ENCODE results near the gene ZCCHC8.
A peak's percentile ranks its signal among the peaks of the same experiment; 100 is the strongest.
"Not testable (repeated sequence)": the region's sequence is repeated elsewhere in the genome, so short reads cannot be mapped to it uniquely, and the experiment has no call there.

The ZCCHC8 gene

GRCh38 chr12:122523846-122524718 lies 23.4 kb upstream of the ZCCHC8 start:
- H3K36me3 ChIP-seq (ENCODE audit: insufficient read depth, low read depth, low read length): peaks cover 68% of the 10 kb centered on the region
- H3K27me3 ChIP-seq (ENCODE audit: insufficient read depth, low read length): no peaks in the 10 kb centered on the region
- H3K4me3 ChIP-seq (ENCODE audit: low read length): peak overlapping the region; percentile 97
- H3K27ac ChIP-seq (ENCODE audit: low read length): no peak overlapping the region
- H3K9me3 ChIP-seq (ENCODE audit: insufficient read depth, low read depth, low read length): no peaks in the 10 kb centered on the region
- peaks cover 12% of the 10 kb centered on the region; the same call in 1 of the 2 replicates for H3K4me1 ChIP-seq (ENCODE audit: insufficient read depth, low read length)
- H3K9ac ChIP-seq (ENCODE audit: low read depth, low read length): peak overlapping the region; percentile 97

GRCh38 chr12:122523280-122523679 lies 22.5 kb upstream of the ZCCHC8 start:
- peaks cover 9% of the 10 kb centered on the region; the same call in 1 of the 2 replicates for H3K4me1 ChIP-seq (ENCODE audit: insufficient read depth, low read length)
- H3K9ac ChIP-seq (ENCODE audit: low read depth, low read length): peak overlapping the region; percentile 97; the same call in 1 of the 2 replicates
- H3K27ac ChIP-seq (ENCODE audit: low read length): no peak overlapping the region
- peak overlapping the region; percentile 97; the same call in 1 of the 2 replicates for H3K4me3 ChIP-seq (ENCODE audit: low read length)
- peaks cover 73% of the 10 kb centered on the region for H3K36me3 ChIP-seq (ENCODE audit: insufficient read depth, low read depth, low read length)
- no peaks in the 10 kb centered on the region for H3K9me3 ChIP-seq (ENCODE audit: insufficient read depth, low read depth, low read length)
- no peaks in the 10 kb centered on the region for H3K27me3 ChIP-seq (ENCODE audit: insufficient read depth, low read length)

- Histone ChIP-seq H3K27me3 (ENCODE audit: insufficient read depth, low read length) (no peaks in the 10 kb centered on the region), H3K9me3 (ENCODE audit: insufficient read depth, low read depth, low read length) (no peaks in the 10 kb centered on the region), H3K4me3 (ENCODE audit: low read length) (no peak overlapping the region), H3K4me1 (ENCODE audit: insufficient read depth, low read length) (peaks cover 9% of the 10 kb centered on the region; the same call in 1 of the 2 replicates), H3K9ac (ENCODE audit: low read depth, low read length) (no peak overlapping the region), H3K27ac (ENCODE audit: low read length) (no peak overlapping the region), H3K36me3 (ENCODE audit: insufficient read depth, low read depth, low read length) (peaks cover 95% of the 10 kb centered on the region)
Observed at GRCh38 chr12:122520676-122521075, 19.9 kb upstream of the ZCCHC8 start.

GRCh38 chr12:122519418-122519817 lies 18.7 kb upstream of the ZCCHC8 start:
- H3K9me3 ChIP-seq (ENCODE audit: insufficient read depth, low read depth, low read length): no peaks in the 10 kb centered on the region
- H3K4me3 ChIP-seq (ENCODE audit: low read length): no peak overlapping the region
- no peak overlapping the region for H3K9ac ChIP-seq (ENCODE audit: low read depth, low read length)
- no peak overlapping the region for H3K27ac ChIP-seq (ENCODE audit: low read length)
- peaks cover 100% of the 10 kb centered on the region for H3K36me3 ChIP-seq (ENCODE audit: insufficient read depth, low read depth, low read length)
- H3K4me1 ChIP-seq (ENCODE audit: insufficient read depth, low read length): peaks cover 8% of the 10 kb centered on the region; the same call in 1 of the 2 replicates
- H3K27me3 ChIP-seq (ENCODE audit: insufficient read depth, low read length): no peaks in the 10 kb centered on the region

- Histone ChIP-seq H3K36me3 (ENCODE audit: insufficient read depth, low read depth, low read length) (peaks cover 100% of the 10 kb centered on the region), H3K4me1 (ENCODE audit: insufficient read depth, low read length) (peaks cover 3% of the 10 kb centered on the region; the same call in 1 of the 2 replicates), H3K4me3 (ENCODE audit: low read length) (no peak overlapping the region), H3K9ac (ENCODE audit: low read depth, low read length) (no peak overlapping the region), H3K27ac (ENCODE audit: low read length) (no peak overlapping the region), H3K9me3 (ENCODE audit: insufficient read depth, low read depth, low read length) (no peaks in the 10 kb centered on the region), H3K27me3 (ENCODE audit: insufficient read depth, low read length) (no peaks in the 10 kb centered on the region)
Observed at GRCh38 chr12:122518908-122519307, 18.2 kb upstream of the ZCCHC8 start.

- no peak overlapping the region for H3K27ac ChIP-seq (ENCODE audit: low read length)
- no peaks in the 10 kb centered on the region for H3K4me1 ChIP-seq (ENCODE audit: insufficient read depth, low read length)
- no peak overlapping the region for H3K9ac ChIP-seq (ENCODE audit: low read depth, low read length)
- peaks cover 99% of the 10 kb centered on the region for H3K36me3 ChIP-seq (ENCODE audit: insufficient read depth, low read depth, low read length)
- H3K9me3 ChIP-seq (ENCODE audit: insufficient read depth, low read depth, low read length): no peaks in the 10 kb centered on the region
- H3K27me3 ChIP-seq (ENCODE audit: insufficient read depth, low read length): no peaks in the 10 kb centered on the region
- no peak overlapping the region for H3K4me3 ChIP-seq (ENCODE audit: low read length)
Observed at GRCh38 chr12:122517877-122518276, 17.1 kb upstream of the ZCCHC8 start.

- Histone ChIP-seq H3K4me3 (ENCODE audit: low read length) (no peak overlapping the region), H3K9me3 (ENCODE audit: insufficient read depth, low read depth, low read length) (no peaks in the 10 kb centered on the region), H3K4me1 (ENCODE audit: insufficient read depth, low read length) (no peaks in the 10 kb centered on the region), H3K27ac (ENCODE audit: low read length) (no peak overlapping the region), H3K27me3 (ENCODE audit: insufficient read depth, low read length) (no peaks in the 10 kb centered on the region), H3K36me3 (ENCODE audit: insufficient read depth, low read depth, low read length) (peaks cover 99% of the 10 kb centered on the region), H3K9ac (ENCODE audit: low read depth, low read length) (no peak overlapping the region)
Observed at GRCh38 chr12:122516544-122517361, 16.0 kb upstream of the ZCCHC8 start.

GRCh38 chr12:122515275-122515674 lies 14.5 kb upstream of the ZCCHC8 start:
- Histone ChIP-seq H3K36me3 (ENCODE audit: insufficient read depth, low read depth, low read length) (peaks cover 99% of the 10 kb centered on the region), H3K4me3 (ENCODE audit: low read length) (no peak overlapping the region), H3K4me1 (ENCODE audit: insufficient read depth, low read length) (no peaks in the 10 kb centered on the region), H3K9ac (ENCODE audit: low read depth, low read length) (no peak overlapping the region), H3K9me3 (ENCODE audit: insufficient read depth, low read depth, low read length) (no peaks in the 10 kb centered on the region), H3K27ac (ENCODE audit: low read length) (no peak overlapping the region), H3K27me3 (ENCODE audit: insufficient read depth, low read length) (no peaks in the 10 kb centered on the region)

- Histone ChIP-seq H3K27me3 (ENCODE audit: insufficient read depth, low read length) (no peaks in the 10 kb centered on the region), H3K9me3 (ENCODE audit: insufficient read depth, low read depth, low read length) (no peaks in the 10 kb centered on the region), H3K36me3 (ENCODE audit: insufficient read depth, low read depth, low read length) (peaks cover 99% of the 10 kb centered on the region), H3K4me1 (ENCODE audit: insufficient read depth, low read length) (no peaks in the 10 kb centered on the region), H3K4me3 (ENCODE audit: low read length) (no peak overlapping the region), H3K9ac (ENCODE audit: low read depth, low read length) (no peak overlapping the region), H3K27ac (ENCODE audit: low read length) (no peak overlapping the region)
Observed at GRCh38 chr12:122513660-122514059, 12.9 kb upstream of the ZCCHC8 start.

- peaks cover 99% of the 10 kb centered on the region for H3K36me3 ChIP-seq (ENCODE audit: insufficient read depth, low read depth, low read length)
- H3K9ac ChIP-seq (ENCODE audit: low read depth, low read length); H3K4me3 ChIP-seq (ENCODE audit: low read length); H3K9me3 ChIP-seq (ENCODE audit: insufficient read depth, low read depth, low read length); H3K27me3 ChIP-seq (ENCODE audit: insufficient read depth, low read length); H3K27ac ChIP-seq (ENCODE audit: low read length); H3K4me1 ChIP-seq (ENCODE audit: insufficient read depth, low read length): not testable (repeated sequence)
Observed at GRCh38 chr12:122513028-122513427, 12.3 kb upstream of the ZCCHC8 start.

- Histone ChIP-seq H3K27me3 (ENCODE audit: insufficient read depth, low read length) (no peaks in the 10 kb centered on the region), H3K4me1 (ENCODE audit: insufficient read depth, low read length) (no peaks in the 10 kb centered on the region), H3K9ac (ENCODE audit: low read depth, low read length) (no peak overlapping the region), H3K27ac (ENCODE audit: low read length) (no peak overlapping the region), H3K4me3 (ENCODE audit: low read length) (no peak overlapping the region), H3K9me3 (ENCODE audit: insufficient read depth, low read depth, low read length) (no peaks in the 10 kb centered on the region), H3K36me3 (ENCODE audit: insufficient read depth, low read depth, low read length) (peaks cover 99% of the 10 kb centered on the region)
Observed at GRCh38 chr12:122508163-122508562, 7.4 kb upstream of the ZCCHC8 start.
